Measurements from ENCODE around the gene IPO4.

IPO4 gene

DNA sequence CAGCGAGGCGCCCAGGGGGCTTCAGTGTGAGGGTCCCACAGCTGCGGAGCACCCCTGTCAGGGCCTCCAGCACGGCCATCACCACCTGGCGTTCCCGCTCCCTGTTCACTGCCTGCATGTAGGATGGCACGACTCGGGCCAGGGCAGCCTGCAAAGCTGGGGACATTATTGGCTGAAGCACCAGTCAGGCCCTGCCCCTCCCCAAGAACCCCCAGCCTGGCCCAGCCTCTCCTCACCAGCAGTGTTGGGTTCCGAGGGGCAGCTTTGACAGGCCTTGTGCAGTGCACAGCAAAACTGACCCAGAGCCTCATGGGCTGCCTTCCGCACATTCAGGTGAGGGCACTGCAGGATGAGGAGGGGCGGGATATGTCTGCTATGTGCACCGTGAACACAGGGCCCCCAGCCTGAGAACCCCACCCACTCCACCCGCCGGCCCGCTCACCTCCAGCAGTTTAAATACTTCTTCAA lies 5.6 kb downstream of the IPO4 start:
- Histone ChIP-seq H3K4me3 (no peak overlapping the region), H3K27ac (no peak overlapping the region), H3K9ac (ENCODE audit: insufficient read length) (no peak overlapping the region), H3K9me3 (ENCODE audit: low read depth, low read length) (no peaks in the 10 kb centered on the region), H3K36me3 (ENCODE audit: insufficient read depth, low read length) (peaks cover 75% of the 10 kb centered on the region)
- no peak for DNase-seq (ENCODE audit: low read depth, low spot score)
- TF ChIP-seq POLR2AphosphoS5 (IDR thresholded peaks at IDR 0.05; ENCODE audit: borderline replicate concordance, low read depth, low read length) (no peak), EZH2 (IDR thresholded peaks at IDR 0.05) (no peak), FOXP2 (optimal IDR thresholded peaks at IDR 0.05; ENCODE audit: control extremely low read depth, extremely low read length, insufficient read depth) (no peak)

DNA sequence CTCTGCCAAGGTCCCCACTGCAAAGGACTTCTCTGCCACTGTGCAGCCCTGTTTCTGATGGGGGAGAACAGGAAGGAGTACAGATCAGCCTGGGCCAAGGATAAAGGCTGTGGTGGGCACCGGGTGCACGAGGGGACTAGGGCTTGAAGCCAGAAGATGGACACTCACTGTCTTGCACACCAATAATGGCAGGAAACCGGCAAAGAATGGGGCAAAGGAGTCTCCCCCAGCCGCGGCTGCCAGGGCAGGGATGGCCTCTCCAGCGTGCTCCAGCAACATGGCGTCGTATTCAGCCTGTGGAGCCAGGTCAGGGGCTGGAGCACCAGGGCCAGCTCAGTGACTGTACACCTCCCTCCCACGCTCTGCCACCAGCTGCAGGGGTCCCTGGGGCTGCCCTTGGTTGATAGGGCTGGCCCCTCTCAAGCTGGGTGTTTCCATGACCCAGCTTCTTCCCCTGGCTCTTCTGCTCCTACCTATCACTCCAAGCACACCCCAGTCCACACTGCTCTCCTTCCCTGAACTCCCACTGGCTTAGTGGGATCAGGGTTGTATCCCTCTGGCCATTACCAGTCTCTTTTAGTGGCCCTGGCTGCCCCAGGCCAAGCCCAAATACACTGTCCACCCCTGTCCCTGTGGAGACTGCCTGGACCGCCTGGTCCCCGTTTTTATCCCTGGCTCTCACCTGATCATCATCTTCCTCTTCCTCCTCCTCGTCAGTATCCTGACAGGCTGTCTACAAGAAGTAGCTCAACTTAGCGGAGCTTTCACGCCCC lies 6.3 kb downstream of the IPO4 start:
- TF ChIP-seq FOXP2 (optimal IDR thresholded peaks at IDR 0.05; ENCODE audit: control extremely low read depth, extremely low read length, insufficient read depth) (no peak), EZH2 (IDR thresholded peaks at IDR 0.05) (no peak), POLR2AphosphoS5 (IDR thresholded peaks at IDR 0.05; ENCODE audit: borderline replicate concordance, low read depth, low read length) (no peak)
- peaks cover 75% of the 10 kb centered on the region for H3K36me3 ChIP-seq (ENCODE audit: insufficient read depth, low read length)
- H3K9me3 ChIP-seq (ENCODE audit: low read depth, low read length): no peaks in the 10 kb centered on the region
- H3K4me3 ChIP-seq: no peak overlapping the region
- H3K9ac ChIP-seq (ENCODE audit: insufficient read length): no peak overlapping the region
- no peak overlapping the region for H3K27ac ChIP-seq
- no peak for DNase-seq (ENCODE audit: low read depth, low spot score)

DNA sequence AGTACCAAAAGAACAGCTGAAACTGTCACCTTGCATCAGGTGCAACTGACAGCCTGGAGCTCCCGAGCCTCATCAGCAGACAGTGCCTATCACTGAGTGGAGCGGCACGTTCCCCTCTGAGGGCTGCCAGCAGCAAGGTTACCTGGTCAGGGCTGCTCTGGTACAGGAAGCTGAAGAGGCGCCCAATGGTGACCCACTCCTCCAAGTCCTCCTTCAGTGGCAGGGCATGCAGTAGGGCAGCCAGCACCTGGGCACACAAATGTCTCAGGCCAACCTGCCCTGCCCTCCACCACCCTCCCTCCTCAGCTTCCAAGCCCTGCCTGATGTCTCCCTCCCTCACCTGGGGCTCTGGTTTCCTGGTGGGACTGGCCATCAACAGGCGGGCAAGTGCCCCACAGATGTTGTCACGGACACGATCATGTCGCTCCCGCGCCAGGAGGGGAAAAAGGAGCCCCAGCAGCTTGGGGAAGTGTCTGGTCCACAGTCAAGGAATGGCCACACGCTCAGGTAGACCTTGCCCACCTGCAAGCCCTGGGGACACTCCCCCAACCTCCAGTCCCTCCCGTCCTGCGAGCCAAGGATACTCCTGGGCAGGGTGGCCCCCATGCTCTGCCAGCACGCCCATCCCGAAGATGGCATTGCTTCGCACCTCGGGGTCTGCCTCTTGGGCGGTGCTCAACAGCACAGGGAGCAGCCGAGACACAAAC lies 7.1 kb downstream of the IPO4 start:
- no peaks in the 10 kb centered on the region for H3K9me3 ChIP-seq (ENCODE audit: low read depth, low read length)
- peaks cover 68% of the 10 kb centered on the region for H3K36me3 ChIP-seq (ENCODE audit: insufficient read depth, low read length)
- no peak for TF ChIP-seq FOXP2 (optimal IDR thresholded peaks at IDR 0.05; ENCODE audit: control extremely low read depth, extremely low read length, insufficient read depth)
- TF ChIP-seq EZH2 (IDR thresholded peaks at IDR 0.05): no peak
- TF ChIP-seq POLR2AphosphoS5 (IDR thresholded peaks at IDR 0.05; ENCODE audit: borderline replicate concordance, low read depth, low read length): no peak
- no peak overlapping the region for H3K27ac ChIP-seq
- no peak for DNase-seq (ENCODE audit: low read depth, low spot score)
- H3K9ac ChIP-seq (ENCODE audit: insufficient read length): no peak overlapping the region
- no peak overlapping the region for H3K4me3 ChIP-seq

DNA sequence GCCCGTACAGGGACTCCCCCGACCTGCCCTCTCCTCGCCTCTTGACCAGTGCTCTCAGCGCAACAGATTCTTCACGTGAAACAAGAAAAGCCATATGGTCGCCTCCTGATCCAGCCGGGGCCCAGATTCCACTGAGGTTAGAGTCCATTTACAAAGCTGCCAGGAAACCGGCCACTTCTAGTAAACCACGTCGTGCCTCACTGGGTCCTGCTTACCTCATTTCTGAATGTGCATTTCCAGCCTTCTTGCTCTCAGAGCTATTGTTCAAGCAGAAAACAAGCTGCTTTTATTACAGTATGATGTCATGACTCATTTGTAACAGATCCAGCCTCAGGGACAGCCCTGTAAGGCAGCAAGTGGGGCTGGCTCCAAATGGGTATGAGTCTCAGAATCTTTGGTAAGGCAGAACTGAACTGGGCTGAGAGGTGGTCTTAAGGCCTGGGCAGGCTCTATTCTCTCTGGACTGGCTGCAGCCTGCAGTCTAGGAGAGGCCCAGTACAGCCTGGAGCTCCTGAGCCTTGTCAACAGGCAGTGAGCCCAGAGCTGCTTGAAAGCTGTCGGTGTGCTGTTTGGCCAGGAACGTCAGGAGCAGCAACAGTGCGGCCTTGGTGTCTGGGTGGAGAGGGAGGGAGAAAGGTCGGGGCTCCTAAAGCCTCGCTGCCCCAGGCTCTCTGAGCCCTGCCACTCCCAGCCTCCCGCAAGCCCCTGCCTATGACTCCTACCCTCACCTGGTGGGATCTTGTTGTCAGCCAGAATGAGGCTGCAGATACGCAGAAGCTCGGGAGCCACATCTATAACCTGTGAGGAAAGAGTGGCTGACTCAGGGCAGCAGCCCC lies 8.4 kb downstream of the IPO4 start:
- TF ChIP-seq POLR2AphosphoS5 (IDR thresholded peaks at IDR 0.05; ENCODE audit: borderline replicate concordance, low read depth, low read length): no peak
- no peak for TF ChIP-seq FOXP2 (optimal IDR thresholded peaks at IDR 0.05; ENCODE audit: control extremely low read depth, extremely low read length, insufficient read depth)
- TF ChIP-seq EZH2 (IDR thresholded peaks at IDR 0.05): no peak
- peaks cover 54% of the 10 kb centered on the region; the same call in 1 of the 2 replicates for H3K36me3 ChIP-seq (ENCODE audit: insufficient read depth, low read length)

DNA sequence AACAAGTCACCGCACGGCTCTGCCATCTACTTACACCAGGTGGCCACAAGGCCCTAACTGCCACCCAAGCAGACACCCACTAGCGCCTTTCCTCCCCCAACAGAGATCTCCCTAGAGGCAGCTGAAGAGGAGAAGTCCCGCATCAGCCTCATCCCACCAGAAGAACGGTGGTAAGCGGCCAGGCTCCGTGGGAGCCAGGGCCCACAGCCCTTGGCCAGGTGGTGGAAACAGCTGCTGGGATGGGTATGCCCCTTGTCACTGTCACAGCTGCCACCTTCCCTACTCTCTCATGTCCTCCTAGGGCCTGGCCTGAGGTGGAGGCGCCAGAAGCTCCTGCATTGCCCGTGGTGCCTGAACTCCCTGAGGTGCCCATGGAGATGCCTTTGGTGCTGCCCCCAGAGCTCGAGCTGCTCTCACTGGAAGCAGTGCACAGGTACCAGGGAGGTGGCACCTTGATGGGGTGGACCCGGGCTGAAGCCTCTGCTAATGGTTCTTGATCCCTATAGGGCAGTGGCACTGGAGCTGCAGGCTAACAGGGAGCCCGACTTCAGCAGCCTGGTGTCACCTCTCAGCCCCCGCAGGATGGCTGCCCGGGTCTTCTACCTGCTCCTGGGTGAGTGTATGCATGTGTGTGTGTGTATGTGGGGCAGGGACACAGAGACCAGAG lies 9.2 kb downstream of the IPO4 start:
- Histone ChIP-seq H3K27ac (no peak overlapping the region), H3K9ac (ENCODE audit: insufficient read length) (no peak overlapping the region), H3K36me3 (ENCODE audit: insufficient read depth, low read length) (peaks cover 47% of the 10 kb centered on the region; the same call in 1 of the 2 replicates), H3K9me3 (ENCODE audit: low read depth, low read length) (no peaks in the 10 kb centered on the region), H3K4me3 (no peak overlapping the region)
- no peak for TF ChIP-seq EZH2 (IDR thresholded peaks at IDR 0.05)
- no peak for TF ChIP-seq FOXP2 (optimal IDR thresholded peaks at IDR 0.05; ENCODE audit: control extremely low read depth, extremely low read length, insufficient read depth)
- TF ChIP-seq POLR2AphosphoS5 (IDR thresholded peaks at IDR 0.05; ENCODE audit: borderline replicate concordance, low read depth, low read length): no peak
- no peak for DNase-seq (ENCODE audit: low read depth, low spot score)

More for the DNA sequence above, 8.4 kb downstream of the IPO4 start:
- Histone ChIP-seq H3K4me3 (no peak overlapping the region), H3K27ac (no peak overlapping the region), H3K9me3 (ENCODE audit: low read depth, low read length) (no peaks in the 10 kb centered on the region), H3K9ac (ENCODE audit: insufficient read length) (no peak overlapping the region)
- no peak for DNase-seq (ENCODE audit: low read depth, low spot score)

DNA sequence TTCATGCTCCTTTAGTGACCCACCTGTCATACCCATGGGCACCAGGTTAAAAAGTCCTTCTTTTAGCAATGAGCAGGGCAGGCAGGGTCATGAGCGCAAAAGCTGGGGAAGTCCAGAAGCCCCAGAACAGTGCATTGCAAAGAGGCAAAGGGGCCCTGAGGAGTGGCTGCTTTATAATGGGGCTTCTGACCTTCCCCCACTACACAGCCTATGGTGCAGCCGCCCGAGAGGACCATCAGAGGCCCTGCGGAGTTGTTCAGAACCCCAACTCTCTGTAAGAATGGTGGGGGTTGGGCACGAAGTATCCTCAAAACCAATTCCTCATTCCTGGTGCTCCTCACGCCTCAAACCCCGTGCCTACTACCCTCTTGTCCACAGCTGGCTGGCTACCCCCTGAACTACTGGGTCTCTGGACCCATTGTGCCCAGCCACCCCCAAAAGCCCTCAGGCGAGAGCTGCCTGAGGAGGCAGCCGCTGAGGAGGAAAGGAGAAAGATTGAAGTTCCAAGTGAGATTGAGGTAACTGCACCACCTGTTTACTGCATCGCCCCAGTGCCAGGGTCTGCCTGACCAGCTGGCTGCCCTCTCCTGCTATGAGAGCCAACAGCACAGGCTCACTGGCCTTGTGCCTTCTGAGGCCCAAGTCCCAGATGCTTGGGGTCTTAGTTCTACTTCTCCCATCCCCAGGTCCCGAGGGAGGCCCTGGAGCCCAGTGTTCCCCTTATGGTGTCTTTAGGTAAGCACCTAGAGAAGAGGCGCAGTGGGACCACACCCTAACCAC lies 10.0 kb downstream of the IPO4 start:
- peaks cover 41% of the 10 kb centered on the region; the same call in 1 of the 2 replicates for H3K36me3 ChIP-seq (ENCODE audit: insufficient read depth, low read length)
- H3K27ac ChIP-seq: no peak overlapping the region

DNA sequence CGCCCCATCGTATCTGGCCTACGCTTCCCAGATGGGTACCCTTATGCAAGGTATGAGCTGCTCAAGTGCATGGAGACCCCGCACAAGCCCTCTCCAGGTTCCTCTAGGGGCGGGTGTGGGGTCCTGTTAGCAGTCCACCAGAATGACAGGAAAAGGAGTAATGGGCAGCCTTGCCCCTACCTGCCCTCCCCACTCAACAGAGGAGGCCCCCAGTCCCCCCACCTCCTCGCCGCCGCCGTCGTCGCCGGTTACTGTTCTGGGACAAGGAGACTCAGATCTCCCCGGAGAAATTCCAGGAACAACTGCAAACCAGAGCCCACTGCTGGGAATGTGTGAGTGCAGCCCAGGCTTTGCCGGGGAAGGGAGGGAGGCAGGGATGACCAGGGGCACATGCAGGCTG lies 10.7 kb downstream of the IPO4 start:
- Histone ChIP-seq H3K9ac (ENCODE audit: insufficient read length) (no peak overlapping the region), H3K27ac (no peak overlapping the region), H3K9me3 (ENCODE audit: low read depth, low read length) (no peaks in the 10 kb centered on the region), H3K36me3 (ENCODE audit: insufficient read depth, low read length) (peaks cover 34% of the 10 kb centered on the region; the same call in 1 of the 2 replicates), H3K4me3 (no peak overlapping the region)
- TF ChIP-seq FOXP2 (optimal IDR thresholded peaks at IDR 0.05; ENCODE audit: control extremely low read depth, extremely low read length, insufficient read depth): no peak
- no peak for TF ChIP-seq EZH2 (IDR thresholded peaks at IDR 0.05)
- no peak for TF ChIP-seq POLR2AphosphoS5 (IDR thresholded peaks at IDR 0.05; ENCODE audit: borderline replicate concordance, low read depth, low read length)
- no peak for DNase-seq (ENCODE audit: low read depth, low spot score)

More for the DNA sequence above, 10.0 kb downstream of the IPO4 start:
- no peak for DNase-seq (ENCODE audit: low read depth, low spot score)
- Histone ChIP-seq H3K4me3 (no peak overlapping the region), H3K9ac (ENCODE audit: insufficient read length) (no peak overlapping the region), H3K9me3 (ENCODE audit: low read depth, low read length) (no peaks in the 10 kb centered on the region)
- TF ChIP-seq FOXP2 (optimal IDR thresholded peaks at IDR 0.05; ENCODE audit: control extremely low read depth, extremely low read length, insufficient read depth): no peak
- no peak for TF ChIP-seq EZH2 (IDR thresholded peaks at IDR 0.05)
